Measurements from ENCODE around the gene CD151.

Gene CD151

DNA sequence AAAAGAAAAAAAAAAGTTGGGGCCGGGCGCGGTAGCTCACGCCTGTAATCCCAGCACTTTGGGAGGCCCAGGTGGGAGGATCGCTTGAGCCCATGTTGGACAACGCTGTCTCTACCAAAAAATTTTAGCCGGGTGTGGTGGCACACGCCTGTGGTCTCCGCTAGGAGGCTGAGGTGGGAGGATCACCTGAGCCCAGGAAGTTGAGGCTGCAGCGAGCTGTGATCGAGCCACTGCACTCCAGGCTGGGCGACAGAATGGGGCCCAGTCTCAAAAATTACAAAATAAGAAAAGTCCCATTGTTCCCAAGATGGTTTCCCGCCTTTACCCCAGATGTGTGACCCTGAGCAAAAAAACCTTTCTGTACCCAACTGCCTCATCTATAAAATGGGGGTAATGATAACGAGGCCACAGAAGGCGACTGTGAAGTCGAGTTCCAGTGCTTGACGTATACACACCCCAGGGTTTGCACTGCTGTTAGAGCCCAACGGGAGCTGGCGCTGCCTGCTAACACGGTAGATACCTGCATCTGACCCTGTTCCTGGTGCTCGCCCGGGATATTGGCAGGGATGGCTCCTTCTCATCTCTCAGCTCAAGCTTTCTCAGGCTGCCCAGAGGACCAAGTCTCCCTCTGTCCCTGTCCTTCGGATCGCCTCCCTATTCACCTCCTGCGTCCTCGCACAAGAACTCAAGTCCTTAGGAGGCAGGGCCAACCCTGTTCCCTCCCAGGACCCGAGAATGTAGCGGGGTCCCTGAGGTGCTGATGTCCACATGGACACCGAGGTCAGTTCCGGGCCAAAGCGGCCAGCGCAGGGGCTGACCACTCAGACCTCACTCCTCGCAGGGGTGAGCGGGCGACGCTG lies 24.1 kb upstream of the CD151 start:
- ChIA-PET CTCF (no interaction called here), POLR2A (ENCODE audit: low non-redundant PET) (interaction anchor here (0.7 to 1.4 kb wide), 2 partner anchors 11 to 242 kb away, joined by 3 to 7 read pairs; partner anchors contain the start of gene PNPLA2)
- no peak for DNase-seq (ENCODE audit: low spot score)
- peak overlapping the region; percentile 97 for H3K27ac ChIP-seq
- TF ChIP-seq, protein P1, sequence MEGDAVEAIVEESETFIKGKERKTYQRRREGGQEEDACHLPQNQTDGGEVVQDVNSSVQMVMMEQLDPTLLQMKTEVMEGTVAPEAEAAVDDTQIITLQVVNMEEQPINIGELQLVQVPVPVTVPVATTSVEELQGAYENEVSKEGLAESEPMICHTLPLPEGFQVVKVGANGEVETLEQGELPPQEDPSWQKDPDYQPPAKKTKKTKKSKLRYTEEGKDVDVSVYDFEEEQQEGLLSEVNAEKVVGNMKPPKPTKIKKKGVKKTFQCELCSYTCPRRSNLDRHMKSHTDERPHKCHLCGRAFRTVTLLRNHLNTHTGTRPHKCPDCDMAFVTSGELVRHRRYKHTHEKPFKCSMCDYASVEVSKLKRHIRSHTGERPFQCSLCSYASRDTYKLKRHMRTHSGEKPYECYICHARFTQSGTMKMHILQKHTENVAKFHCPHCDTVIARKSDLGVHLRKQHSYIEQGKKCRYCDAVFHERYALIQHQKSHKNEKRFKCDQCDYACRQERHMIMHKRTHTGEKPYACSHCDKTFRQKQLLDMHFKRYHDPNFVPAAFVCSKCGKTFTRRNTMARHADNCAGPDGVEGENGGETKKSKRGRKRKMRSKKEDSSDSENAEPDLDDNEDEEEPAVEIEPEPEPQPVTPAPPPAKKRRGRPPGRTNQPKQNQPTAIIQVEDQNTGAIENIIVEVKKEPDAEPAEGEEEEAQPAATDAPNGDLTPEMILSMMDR (conservative IDR thresholded peaks at IDR 0.05; ENCODE audit: low read depth) = no peak

- peak; percentile 93 for DNase-seq (ENCODE audit: low spot score)
- POLR2A ChIA-PET (ENCODE audit: low non-redundant PET) = interaction anchor here (0.8 to 1.4 kb wide), 2 partner anchors 10 to 112 kb away, joined by 4 to 7 read pairs; partner anchors contain the start of gene PNPLA2
- peak within 1 kb of the TSS; percentile 97 for H3K27ac ChIP-seq
- CTCF ChIA-PET = no interaction called here
- TF ChIP-seq, protein P1 (conservative IDR thresholded peaks at IDR 0.05; ENCODE audit: low read depth) = no peak
Measured at GRCh38 chr11:809287-810039, 23.3 kb upstream of the CD151 start, which contains the start of gene RPLP2. Gene RPLP2 (plus strand): TSS chr11:809967. CDS start chr11:810235, 268 bp downstream.

DNA sequence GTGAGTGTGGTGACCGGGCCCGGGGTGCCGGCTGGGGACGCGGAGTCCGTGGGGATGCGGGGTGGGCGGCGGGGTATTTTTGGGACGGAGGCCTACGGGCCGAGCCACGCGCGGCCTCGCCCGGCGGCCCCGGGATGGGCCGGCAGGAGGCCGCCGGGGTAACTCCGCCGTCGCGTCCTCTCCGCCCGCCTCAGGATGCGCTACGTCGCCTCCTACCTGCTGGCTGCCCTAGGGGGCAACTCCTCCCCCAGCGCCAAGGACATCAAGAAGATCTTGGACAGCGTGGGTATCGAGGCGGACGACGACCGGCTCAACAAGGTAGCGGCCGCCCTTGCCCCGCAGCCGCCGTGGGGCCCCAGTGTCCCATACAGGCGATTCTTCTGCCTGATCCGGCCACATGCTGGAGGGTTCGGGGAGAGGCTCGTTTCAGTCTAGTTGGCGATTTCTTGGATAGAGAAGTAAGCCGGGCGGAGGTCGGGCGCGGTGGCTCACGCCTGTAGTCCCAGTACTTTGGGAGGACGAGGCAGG lies 22.6 kb upstream of the CD151 start:
- no peak for DNase-seq (ENCODE audit: low spot score)
- H3K27ac ChIP-seq = peak overlapping the region; percentile 97
- CTCF ChIA-PET = no interaction called here
- TF ChIP-seq, protein P1 (conservative IDR thresholded peaks at IDR 0.05; ENCODE audit: low read depth) = no peak
- POLR2A ChIA-PET (ENCODE audit: low non-redundant PET) = interaction anchor here (0.8 to 1.4 kb wide), 2 partner anchors 9 to 113 kb away, joined by 4 to 7 read pairs; partner anchors contain the start of gene PNPLA2

DNA sequence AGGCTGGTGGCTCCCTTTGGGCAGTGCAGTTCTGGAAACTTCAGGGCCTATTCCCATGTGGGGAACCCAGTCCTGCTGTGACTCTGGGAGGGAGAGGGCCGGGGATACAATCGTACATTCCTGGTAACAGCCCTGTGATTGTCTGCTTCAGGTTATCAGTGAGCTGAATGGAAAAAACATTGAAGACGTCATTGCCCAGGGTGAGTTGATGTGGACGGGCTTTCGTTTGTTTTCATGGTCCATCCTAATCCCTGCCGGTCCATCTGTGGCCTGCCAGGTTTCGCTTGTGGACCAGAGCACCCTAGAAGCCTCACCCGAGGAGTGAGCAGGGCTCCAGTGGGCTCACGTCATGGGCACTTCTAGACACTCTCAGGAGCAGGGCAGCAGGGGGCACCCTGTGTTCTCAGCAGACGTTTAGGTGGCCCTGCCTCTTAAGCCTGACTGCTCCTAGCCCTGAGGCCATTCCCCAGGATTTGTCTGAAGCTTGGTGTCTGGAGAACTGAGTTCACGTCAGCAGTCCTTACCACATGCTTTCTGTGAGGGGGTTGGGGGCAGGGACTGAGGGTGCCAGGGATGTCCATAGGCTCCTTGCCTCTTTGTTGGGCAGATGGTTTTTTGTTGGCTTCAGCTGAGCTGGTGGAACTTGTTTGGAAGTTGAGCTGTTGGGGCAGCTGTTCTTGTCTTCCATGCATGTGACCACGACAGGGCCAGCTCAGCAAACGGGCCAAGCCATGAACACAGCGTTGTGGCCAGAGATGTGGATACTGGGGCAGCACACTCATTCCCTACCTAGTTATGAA lies 21.1 kb upstream of the CD151 start:
- DNase-seq (ENCODE audit: low spot score) = no peak
- POLR2A ChIA-PET (ENCODE audit: low non-redundant PET) = interaction anchor here (0.6 to 1.1 kb wide), 3 partner anchors 11 to 29 kb away, joined by 3 to 8 read pairs (median 4); no protein-coding TSS in a partner anchor
- peak overlapping the region; percentile 97 for H3K27ac ChIP-seq
- TF ChIP-seq, protein P1 (conservative IDR thresholded peaks at IDR 0.05; ENCODE audit: low read depth) = no peak
- CTCF ChIA-PET = interaction anchor here (0.6 kb wide), 1 partner anchor 48 kb away, joined by 7 read pairs; no protein-coding TSS in a partner anchor

GRCh38 chr11:812390-812789 lies 20.4 kb upstream of the CD151 start:
- DNase-seq (ENCODE audit: low spot score) = no peak
- ChIA-PET CTCF (no interaction called here), POLR2A (ENCODE audit: low non-redundant PET) (interaction anchor here (0.7 to 1.1 kb wide), 2 partner anchors 17 to 22 kb away, joined by 3 to 4 read pairs; no protein-coding TSS in a partner anchor)
- TF ChIP-seq, protein P1 (conservative IDR thresholded peaks at IDR 0.05; ENCODE audit: low read depth) = no peak
- H3K27ac ChIP-seq = peak overlapping the region; percentile 97

Data from RWPE1 (cell line).